Ovary (tissue), 9 donors: ENCODE measurements around the gene CTNNBIP1. TPM values are rescaled to one million over a fixed set of nuclear protein-coding genes. Genes with fewer than 3 reads are reported as not detected.
A peak's percentile ranks its signal among the peaks of the same experiment; 100 is the strongest.

ENCODE experiments used
- DNase-seq, 5 donors: peaks; one replicate each; pipeline ENCODE4 v3.0.0-alpha.2; 2019 to 2020
- H3K27ac ChIP-seq, 2 donors: fragments of 200-600 bp; one replicate each; pipeline versions ENCODE4 v1.5.1 to v1.8.0; 2019 to 2022
- H3K27me3 ChIP-seq: fragments of 200-600 bp; one replicate; pipeline ENCODE4 v1.8.0; 2022
- H3K36me3 ChIP-seq: fragments of 200-600 bp; sonication (generic); one replicate; pipeline ENCODE4 v1.5.1; 2019
- H3K4me1 ChIP-seq: one replicate; pipeline ENCODE4 v1.8.1; 2013; ENCODE audit warnings: mild to moderate bottlenecking, moderate library complexity; ENCODE audit not compliant: insufficient read depth
- H3K4me3 ChIP-seq: fragments of 200-600 bp; sonication (generic); one replicate; pipeline ENCODE4 v1.5.1; 2017
- H3K9me3 ChIP-seq, 2 donors: fragments of 200-600 bp in 1 of 2; sonication (generic) in 1 of 2; one replicate each; pipeline versions ENCODE4 v1.5.1 to v1.8.1; 2013 to 2019; ENCODE audit warnings: mild to moderate bottlenecking in 1 of 2, moderate library complexity in 1 of 2
- EP300 ChIP-seq: sonication (generic); formaldehyde crosslinking; IDR thresholded peaks from one replicate; pipeline ENCODE4 v1.6.1; 2017; ENCODE audit warnings: antibody characterized with exemption
- POLR2A ChIP-seq: fragments of 450-650 bp; IDR thresholded peaks from one replicate; pipeline ENCODE4 v1.6.1; 2017; ENCODE audit warnings: antibody characterized with exemption, mild to moderate bottlenecking, moderate library complexity
- WGBS, 3 donors: extraction: QIAGEN DNeasy Blood & Tissue Kit in 1 of 3; methylation state at CpG; one replicate each; pipeline versions ENCODE4 v1.1.5 to v1.1.7; 2013 to 2017; 5-methylcytosine and 5-hydroxymethylcytosine counted together
- intact Hi-C, 4 donors: fragments of 100-400 bp; cut with DNase I; formaldehyde crosslinking; loops; one replicate each; pipeline versions ENCODE4 v1.11.0 to v1.15.1; 2022 to 2023
- polyA plus RNA-seq, 2 donors: library from polyadenylated mRNA; stranded (reverse); fragments of 200-250 nt in 1 of 2; fragments of 350-450 nt in 1 of 2; fragmentation: Illumina TruSeq in 1 of 2; extraction: RNeasy Lipid Tissue Mini Kit (QIAGEN cat#74804) in 1 of 2; gene quantifications; one replicate each; pipeline ENCODE4 v1.2.3, GENCODE V29; 2013 to 2014
- total RNA-seq, 7 donors: library from RNA; depleted of rRNA in 2 of 7; stranded (reverse); fragments of >200 nt in 2 of 7; fragmentation: NEBNext Ultra II Directional in 3 of 7; extraction: Animal tissue kit (Norgen Biotek cat#: 25700) in 3 of 7; gene quantifications; one replicate each; pipeline versions ENCODE4 v1.1.0 to v1.2.4, GENCODE V29; 2016 to 2023
- TF ChIP-seq, protein P1 (sequence below), 3 donors: fragments of 450-650 bp in 2 of 3; fragments of 200-600 bp in 1 of 3; IDR thresholded peaks; one replicate each; pipeline versions ENCODE4 v1.5.1 to v1.8.0; 2016 to 2022; ENCODE audit warnings: antibody characterized with exemption in 3 of 3, mild to moderate bottlenecking in 1 of 3
- donor health status: DM: no; HTN: no; CAD: no; lungs with moderate emphysema.
- donor health status: DM: no; HTN: no; CAD: no.
- donor health status: Bipolar disorder and iron deficiency.
- donor health status: DM: yes; HTN: yes; CAD: no.
- donor health status: DM: no; HTN: no; CAD: no.
- donor health status: DM: yes; HTN: yes; CAD: no.

The CTNNBIP1 gene
- total and polyA plus RNA-seq, 9 donors, result 10.4 to 28.5 (median 20.7) TPM

- Histone ChIP-seq H3K4me3 (no peak overlapping the region), H3K36me3 (no peaks in the 10 kb centered on the region), H3K4me1 (peaks cover 9% of the 10 kb centered on the region), H3K9me3 (no peaks in the 10 kb centered on the region), H3K27me3 (no peaks in the 10 kb centered on the region), H3K27ac (peak overlapping the region in 1 of 2 donors; percentile 3)
- DNase-seq, result peak in 2 of 5 donors; percentile 45 to 63
- TF ChIP-seq POLR2A, result no peak
- no peak for TF ChIP-seq EP300
- TF ChIP-seq, protein P1, sequence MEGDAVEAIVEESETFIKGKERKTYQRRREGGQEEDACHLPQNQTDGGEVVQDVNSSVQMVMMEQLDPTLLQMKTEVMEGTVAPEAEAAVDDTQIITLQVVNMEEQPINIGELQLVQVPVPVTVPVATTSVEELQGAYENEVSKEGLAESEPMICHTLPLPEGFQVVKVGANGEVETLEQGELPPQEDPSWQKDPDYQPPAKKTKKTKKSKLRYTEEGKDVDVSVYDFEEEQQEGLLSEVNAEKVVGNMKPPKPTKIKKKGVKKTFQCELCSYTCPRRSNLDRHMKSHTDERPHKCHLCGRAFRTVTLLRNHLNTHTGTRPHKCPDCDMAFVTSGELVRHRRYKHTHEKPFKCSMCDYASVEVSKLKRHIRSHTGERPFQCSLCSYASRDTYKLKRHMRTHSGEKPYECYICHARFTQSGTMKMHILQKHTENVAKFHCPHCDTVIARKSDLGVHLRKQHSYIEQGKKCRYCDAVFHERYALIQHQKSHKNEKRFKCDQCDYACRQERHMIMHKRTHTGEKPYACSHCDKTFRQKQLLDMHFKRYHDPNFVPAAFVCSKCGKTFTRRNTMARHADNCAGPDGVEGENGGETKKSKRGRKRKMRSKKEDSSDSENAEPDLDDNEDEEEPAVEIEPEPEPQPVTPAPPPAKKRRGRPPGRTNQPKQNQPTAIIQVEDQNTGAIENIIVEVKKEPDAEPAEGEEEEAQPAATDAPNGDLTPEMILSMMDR (IDR thresholded peaks at IDR 0.05), result no peak
- intact Hi-C loops, result loop anchor here in 3 of 4 donors (5.0 to 10.0 kb wide), 3 partner anchors 79 to 139 kb away; no protein-coding TSS in a partner anchor
- 58 to 72% (median 68%) methylated on average over 10 of the region's 10 CpGs for WGBS, 3 donors
Measured at GRCh38 chr1:9863371-9863770, 46.7 kb downstream of the CTNNBIP1 start.

DNA sequence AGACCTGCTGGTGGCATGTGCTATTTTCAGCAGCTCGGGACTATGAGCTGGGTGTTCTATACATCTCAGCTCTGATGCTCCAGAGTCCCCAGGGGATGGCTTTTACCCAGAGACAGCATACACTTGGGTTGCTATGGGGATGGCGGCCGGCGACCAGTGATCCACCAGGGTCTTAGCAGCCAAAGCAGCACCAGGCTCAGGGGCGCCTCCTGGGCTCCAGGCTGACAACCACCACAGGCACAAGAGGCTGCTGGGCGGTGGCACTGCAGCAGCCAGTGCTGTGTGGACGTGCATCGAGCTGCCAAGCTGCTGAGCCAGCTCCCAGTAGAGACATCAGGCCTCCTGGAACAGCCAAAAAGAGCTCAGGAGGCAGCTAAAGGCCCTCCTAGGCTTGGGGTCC, 48.7 kb downstream of the CTNNBIP1 start:
- Histone ChIP-seq H3K27me3 (no peaks in the 10 kb centered on the region), H3K4me1 (peaks cover 9% of the 10 kb centered on the region), H3K27ac (no peak overlapping the region), H3K36me3 (no peaks in the 10 kb centered on the region), H3K4me3 (no peak overlapping the region), H3K9me3 (no peaks in the 10 kb centered on the region)
- WGBS, 3 donors, result 86 to 88% (median 87%) methylated on average over 8 of the region's 8 CpGs
- TF ChIP-seq, protein P1 (IDR thresholded peaks at IDR 0.05), result no peak
- TF ChIP-seq POLR2A, result no peak
- no peak for TF ChIP-seq EP300
- intact Hi-C loops, result loop anchor here in 3 of 4 donors (5.0 to 10.0 kb wide), 3 partner anchors 77 to 137 kb away; no protein-coding TSS in a partner anchor
- DNase-seq, result no peak

GRCh38 chr1:9860887-9861286, 49.2 kb downstream of the CTNNBIP1 start:
- H3K27me3 ChIP-seq, result no peaks in the 10 kb centered on the region

GRCh38 chr1:9859281-9860014, 50.6 kb downstream of the CTNNBIP1 start:
- H3K27ac ChIP-seq, result no peak overlapping the region
- H3K9me3 ChIP-seq, result no peaks in the 10 kb centered on the region
- H3K4me1 ChIP-seq, result peaks cover 9% of the 10 kb centered on the region
- TF ChIP-seq EP300 (no peak), POLR2A (no peak)
- TF ChIP-seq, protein P1 (IDR thresholded peaks at IDR 0.05), result no peak
- no peak for DNase-seq
- 48 to 61% (median 59%) methylated on average over 5 of the region's 5 CpGs for WGBS, 3 donors
- no peak overlapping the region for H3K4me3 ChIP-seq
- H3K36me3 ChIP-seq, result no peaks in the 10 kb centered on the region
- intact Hi-C loops, result loop anchor here in 3 of 4 donors (5.0 to 10.0 kb wide), 3 partner anchors 75 to 135 kb away; no protein-coding TSS in a partner anchor
- H3K27me3 ChIP-seq, result no peaks in the 10 kb centered on the region

More at GRCh38 chr1:9860887-9861286, 49.2 kb downstream of the CTNNBIP1 start:
- intact Hi-C loops, result loop anchor here in 3 of 4 donors (5.0 to 10.0 kb wide), 3 partner anchors 76 to 136 kb away; no protein-coding TSS in a partner anchor
- Histone ChIP-seq H3K27ac (no peak overlapping the region), H3K9me3 (no peaks in the 10 kb centered on the region), H3K4me1 (peaks cover 9% of the 10 kb centered on the region), H3K36me3 (no peaks in the 10 kb centered on the region), H3K4me3 (no peak overlapping the region)
- WGBS, 3 donors, result 83 to 93% (median 86%) methylated on average over 5 of the region's 5 CpGs
- no peak for TF ChIP-seq EP300
- TF ChIP-seq POLR2A, result no peak
- TF ChIP-seq, protein P1 (IDR thresholded peaks at IDR 0.05), result no peak
- no peak for DNase-seq
